SK-N-SH (cell line): Measurements from ENCODE around the gene SKIL. TPM values are rescaled to one million over a fixed set of nuclear protein-coding genes. Genes with fewer than 3 reads are reported as not detected.

ENCODE experiments used
- CTCF ChIA-PET: fragments of 300-600, 350-600 bp; formaldehyde crosslinking; extraction: SDS; loops from one replicate; lab custom pipeline; 2021; lab: Yijun Ruan, JAX
- POLR2A ChIA-PET: fragments of 350-600 bp; sonication (Branson Sonifier 250); formaldehyde crosslinking; extraction: SDS; loops from one replicate; lab custom pipeline; 2020; ENCODE audit warnings: antibody characterized with exemption, inconsistent platforms; lab: Yijun Ruan, JAX
- DNase-seq: peaks from one replicate; pipeline ENCODE4 v3.0.0; 2012
- H2AFZ ChIP-seq: fragments of 200-600 bp; sonication (generic); 2 replicates; pipeline ENCODE4 v1.8.1; 2016; ENCODE audit warnings: antibody characterized with exemption, mild to moderate bottlenecking, low read depth
- H3F3A ChIP-seq: fragments of 200-600 bp; sonication (generic); replicated peaks from 2 replicates; pipeline ENCODE3; 2016; ENCODE audit warnings: antibody characterized with exemption, mild to moderate bottlenecking; ENCODE audit not compliant: insufficient read depth
- H3K27ac ChIP-seq, 2 experiments: fragments of 200-500 bp in 1 of 2; fragments of 200-600 bp in 1 of 2; sonication (Bioruptor generic) in 1 of 2; sonication (generic), shearing (Covaris generic) in 1 of 2; 2 replicates each; pipeline versions ENCODE4 v1.5.1 to v1.6.1; 2014 to 2016; ENCODE audit warnings: low read depth in 2 of 2, inconsistent platforms in 1 of 2, low read length in 1 of 2, mild to moderate bottlenecking in 1 of 2, mixed read lengths in 1 of 2
- H3K27me3 ChIP-seq: fragments of 200-600 bp; sonication (generic), shearing (Covaris generic); 2 replicates; pipeline ENCODE4 v1.6.1; 2016; ENCODE audit warnings: mixed run types; ENCODE audit not compliant: insufficient read depth
- H3K36me3 ChIP-seq, 2 experiments: fragments of 200-500 bp in 1 of 2; fragments of 200-600 bp in 1 of 2; sonication (Bioruptor generic) in 1 of 2; sonication (generic) in 1 of 2; replicated peaks in 1 of 2; 2 replicates each; pipeline versions ENCODE3 to v1.5.1; 2014 to 2016; ENCODE audit warnings: low read length in 1 of 2, mild to moderate bottlenecking in 1 of 2; ENCODE audit not compliant: insufficient read depth in 2 of 2, control insufficient read depth in 1 of 2
- H3K4me1 ChIP-seq, 2 experiments: fragments of 200-500 bp in 1 of 2; fragments of 200-600 bp in 1 of 2; sonication (Bioruptor generic) in 1 of 2; sonication (generic), shearing (Covaris generic) in 1 of 2; 2 replicates each; pipeline versions ENCODE4 v1.5.1 to v1.6.1; 2014 to 2016; ENCODE audit warnings: low read depth in 1 of 2, low read length in 1 of 2, mixed run types in 1 of 2; ENCODE audit not compliant: insufficient read depth in 2 of 2, control insufficient read depth in 1 of 2
- H3K4me2 ChIP-seq: fragments of 200-600 bp; sonication (generic), shearing (Covaris generic); 2 replicates; pipeline ENCODE4 v1.6.1; 2017; ENCODE audit warnings: mixed run types
- H3K4me3 ChIP-seq, 2 experiments: fragments of 200-500 bp in 1 of 2; fragments of 200-600 bp in 1 of 2; sonication (Bioruptor generic) in 1 of 2; sonication (generic), shearing (Covaris generic) in 1 of 2; 2 replicates each; pipeline versions ENCODE4 v1.5.1 to v1.8.1; 2014 to 2016; ENCODE audit warnings: low read depth in 2 of 2, inconsistent platforms in 1 of 2, low read length in 1 of 2, mild to moderate bottlenecking in 1 of 2, mixed read lengths in 1 of 2, moderate library complexity in 1 of 2
- H3K79me2 ChIP-seq: fragments of 200-600 bp; sonication (generic); 2 replicates; pipeline ENCODE4 v1.8.1; 2017; ENCODE audit warnings: mild to moderate bottlenecking; ENCODE audit not compliant: insufficient read depth
- H3K9ac ChIP-seq: fragments of 200-600 bp; sonication (generic); 2 replicates; pipeline ENCODE4 v1.6.1; 2017; ENCODE audit warnings: mixed run types
- H3K9me2 ChIP-seq: fragments of 200-600 bp; sonication (generic); 2 replicates; pipeline ENCODE4 v1.6.1; 2017; ENCODE audit warnings: mixed run types
- H3K9me3 ChIP-seq: fragments of 200-600 bp; sonication (generic); 2 replicates; pipeline ENCODE4 v1.6.1; 2017; ENCODE audit warnings: mixed run types, mild to moderate bottlenecking, moderate library complexity
- H4K20me1 ChIP-seq: fragments of 200-600 bp; sonication (generic); 2 replicates; pipeline ENCODE4 v1.6.1; 2017; ENCODE audit warnings: mild to moderate bottlenecking, mixed run types; ENCODE audit not compliant: insufficient read depth
- MXI1 ChIP-seq: IDR thresholded peaks from 2 replicates; pipeline ENCODE4 v1.6.1; 2012; ENCODE audit warnings: mild to moderate bottlenecking, low read depth, low read length, improper control_type of control experiment
- NRF1 ChIP-seq: IDR thresholded peaks from 2 replicates; pipeline ENCODE4 v1.6.1; 2012; ENCODE audit warnings: low read depth, mild to moderate bottlenecking, low read length
- PBX3 ChIP-seq: IDR thresholded peaks from 2 replicates; pipeline ENCODE4; 2012
- TEAD4 ChIP-seq: IDR thresholded peaks from 2 replicates; pipeline ENCODE4 v1.4.0; 2012; ENCODE audit warnings: mild to moderate bottlenecking, borderline replicate concordance; ENCODE audit not compliant: insufficient read depth
- ZBTB33 ChIP-seq: IDR thresholded peaks from 2 replicates; pipeline ENCODE4 v1.4.0; 2012; ENCODE audit warnings: low read depth, borderline replicate concordance
- WGBS: methylation state at CpG from one replicate; pipeline ENCODE4 v1.1.6; 2017; ENCODE audit warnings: low lambda C conversion rate; 5-methylcytosine and 5-hydroxymethylcytosine counted together
- polyA plus RNA-seq, 3 experiments: library from polyadenylated mRNA; depleted of rRNA; stranded (reverse); fragments of >200 nt; gene quantifications; 2 replicates each; pipeline ENCODE4 v1.2.3, GENCODE V29; 2012
- TF ChIP-seq, protein P1 (sequence below): IDR thresholded peaks from 2 replicates; pipeline ENCODE4 v1.4.0; 2012; ENCODE audit warnings: low read depth, borderline replicate concordance
- TF ChIP-seq, protein P2 (sequence below): fragments of 150-350 bp; IDR thresholded peaks from 2 replicates; pipeline ENCODE4 v1.6.1; 2016; ENCODE audit warnings: mild to moderate bottlenecking, low read depth, low read length
- TF ChIP-seq, protein P3 (sequence below): IDR thresholded peaks from 2 replicates; pipeline ENCODE4 v1.4.0; 2012; ENCODE audit warnings: low read depth

SKIL gene
- polyA plus RNA-seq, 1 of the 3 experiments (the other 2 are of a cell fraction), result 3.9 TPM

DNA sequence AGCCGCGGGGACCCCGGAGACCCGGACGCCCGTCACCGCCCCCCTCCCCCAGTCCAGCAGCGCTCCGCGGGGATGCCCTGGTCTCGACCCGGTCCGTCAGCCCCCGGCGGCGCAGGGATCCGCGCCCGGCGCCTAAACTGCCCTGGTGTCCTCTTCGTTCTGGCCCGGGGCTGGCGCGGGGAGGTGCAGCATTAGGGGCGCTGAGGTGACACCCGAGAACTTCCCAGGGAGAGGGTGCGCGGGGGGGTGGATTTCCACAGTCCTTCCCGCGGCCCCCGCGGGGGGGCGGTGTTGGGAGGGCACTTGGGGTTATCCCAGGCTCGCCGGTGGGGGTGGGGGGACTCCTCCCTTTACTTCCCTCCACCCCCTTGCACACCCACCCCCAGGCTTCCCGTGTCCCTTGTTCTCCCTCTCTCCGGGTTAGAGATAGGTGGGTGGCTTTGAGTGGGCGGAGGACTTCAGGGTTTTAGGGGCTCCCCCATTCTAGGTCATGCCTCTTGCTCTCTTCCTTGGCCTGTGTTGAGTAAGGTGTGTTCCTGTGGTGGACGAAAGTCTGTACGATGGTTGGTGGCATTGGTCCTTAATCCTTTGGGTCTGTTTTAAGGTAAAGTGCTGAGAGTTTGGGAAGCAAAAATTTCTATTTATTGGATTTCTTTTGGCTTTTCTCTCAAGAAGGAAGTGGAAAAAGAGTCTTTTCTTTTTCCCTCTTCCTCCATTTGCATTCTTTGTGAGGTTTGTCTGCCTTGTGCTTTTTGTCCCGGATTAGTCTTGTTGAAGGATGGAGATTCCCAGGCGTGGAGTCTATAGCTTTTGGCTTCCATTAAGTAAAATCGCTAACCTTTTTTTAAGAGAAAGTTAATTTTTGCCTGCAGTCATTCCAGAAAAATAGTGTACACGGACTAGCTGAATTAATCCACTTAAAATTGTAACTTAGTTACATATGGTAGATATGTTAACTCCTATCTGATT is 811 bp downstream of the SKIL start (continued):
- TF ChIP-seq ZBTB33 (no peak), NRF1 (no peak), PBX3 (no peak), MXI1 (no peak), TEAD4 (0 out of 2 replicates have a peak, but pooled peaks have one; percentile 30)
- TF ChIP-seq, protein P1, sequence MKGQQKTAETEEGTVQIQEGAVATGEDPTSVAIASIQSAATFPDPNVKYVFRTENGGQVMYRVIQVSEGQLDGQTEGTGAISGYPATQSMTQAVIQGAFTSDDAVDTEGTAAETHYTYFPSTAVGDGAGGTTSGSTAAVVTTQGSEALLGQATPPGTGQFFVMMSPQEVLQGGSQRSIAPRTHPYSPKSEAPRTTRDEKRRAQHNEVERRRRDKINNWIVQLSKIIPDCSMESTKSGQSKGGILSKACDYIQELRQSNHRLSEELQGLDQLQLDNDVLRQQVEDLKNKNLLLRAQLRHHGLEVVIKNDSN, result no peak
- TF ChIP-seq, protein P2, sequence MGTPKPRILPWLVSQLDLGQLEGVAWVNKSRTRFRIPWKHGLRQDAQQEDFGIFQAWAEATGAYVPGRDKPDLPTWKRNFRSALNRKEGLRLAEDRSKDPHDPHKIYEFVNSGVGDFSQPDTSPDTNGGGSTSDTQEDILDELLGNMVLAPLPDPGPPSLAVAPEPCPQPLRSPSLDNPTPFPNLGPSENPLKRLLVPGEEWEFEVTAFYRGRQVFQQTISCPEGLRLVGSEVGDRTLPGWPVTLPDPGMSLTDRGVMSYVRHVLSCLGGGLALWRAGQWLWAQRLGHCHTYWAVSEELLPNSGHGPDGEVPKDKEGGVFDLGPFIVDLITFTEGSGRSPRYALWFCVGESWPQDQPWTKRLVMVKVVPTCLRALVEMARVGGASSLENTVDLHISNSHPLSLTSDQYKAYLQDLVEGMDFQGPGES, result no peak
- TF ChIP-seq, protein P3, sequence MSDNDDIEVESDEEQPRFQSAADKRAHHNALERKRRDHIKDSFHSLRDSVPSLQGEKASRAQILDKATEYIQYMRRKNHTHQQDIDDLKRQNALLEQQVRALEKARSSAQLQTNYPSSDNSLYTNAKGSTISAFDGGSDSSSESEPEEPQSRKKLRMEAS, result 0 out of 2 replicates have a peak, but pooled peaks have one; percentile 31

DNA sequence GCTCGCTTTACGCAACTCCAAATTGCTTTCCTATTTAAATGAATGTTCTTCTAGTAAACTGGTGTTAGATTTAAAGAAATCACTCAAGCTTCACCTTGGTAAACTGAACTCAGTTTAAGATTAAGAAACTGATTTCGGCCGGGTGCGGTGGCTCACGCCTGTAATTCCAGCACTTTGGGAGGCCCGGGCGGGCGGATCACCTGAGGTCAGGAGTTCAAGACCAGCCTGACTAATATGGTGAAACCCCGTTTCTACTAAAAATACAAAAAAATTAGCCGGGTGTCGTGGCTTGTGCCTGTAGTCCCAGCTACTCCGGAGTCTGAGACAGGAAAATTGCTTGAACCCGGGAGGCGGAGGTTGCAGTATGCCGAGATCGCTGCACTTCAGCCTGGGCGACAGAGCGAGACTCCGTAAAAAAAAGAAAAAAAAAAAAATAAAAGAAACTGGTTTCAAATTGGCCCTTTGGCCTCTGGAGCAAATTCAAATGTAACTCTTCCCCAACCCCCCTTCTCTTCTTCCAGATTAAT is 1.7 kb downstream of the SKIL start:
- Histone ChIP-seq H3K9ac (peak overlapping the region; percentile 98), H3K9me3 (no peaks in the 10 kb centered on the region), H3K4me1 (peaks cover 25 to 36% of the 10 kb centered on the region in 2 experiments), H3K36me3 (peaks cover 27 to 49% of the 10 kb centered on the region in 2 experiments), H3K27ac (peak overlapping the region; percentile 97 to 100), H3K4me2 (peak overlapping the region; percentile 87), H3K27me3 (no peaks in the 10 kb centered on the region), H3F3A (peaks cover 38% of the 10 kb centered on the region), H2AFZ (no peak overlapping the region), H4K20me1 (peaks cover 48% of the 10 kb centered on the region), H3K9me2 (no peaks in the 10 kb centered on the region), H3K4me3 (peak overlapping the region; percentile 88 to 92), H3K79me2 (peaks cover 66% of the 10 kb centered on the region)
- CTCF ChIA-PET, result interaction anchor here (1.3 to 2.8 kb wide), 4 partner anchors 10 to 452 kb away, joined by 5 to 15 read pairs (median 6); no protein-coding TSS in a partner anchor
- POLR2A ChIA-PET, result no interaction called here
- DNase-seq, result no peak
- TF ChIP-seq, protein P2, result no peak
- WGBS, result 80% methylated on average over 20 of the region's 20 CpGs
